HEK293 (cell line): Measurements from ENCODE around the gene MAML2.

Experiments
- CTCF ChIA-PET: fragments of 350-600 bp; formaldehyde crosslinking; extraction: SDS; loops from one replicate; lab custom pipeline; 2021; ENCODE audit warnings: antibody characterized with exemption; lab: Yijun Ruan, JAX
- POLR2A ChIA-PET: fragments of 300-600 bp; formaldehyde crosslinking; extraction: SDS; loops from one replicate; lab custom pipeline; 2020; ENCODE audit warnings: antibody characterized with exemption, inconsistent platforms; lab: Yijun Ruan, JAX
- H3K27ac ChIP-seq: fragments of 200-500 bp; sonication (Bioruptor generic); 2 replicates; pipeline ENCODE4 v1.5.1; 2014; ENCODE audit warnings: low read depth, low read length, control low read depth, inconsistent platforms; ENCODE audit errors: extremely low read depth
- H3K36me3 ChIP-seq, 2 experiments: fragments of 200-500 bp in 1 of 2; sonication (Bioruptor generic) in 1 of 2; 1 replicate in 1 of 2; 2 replicates in 1 of 2; pipeline ENCODE4 v1.5.1; 2014 to 2017; ENCODE audit warnings: inconsistent platforms in 2 of 2, low read length in 2 of 2; ENCODE audit not compliant: control insufficient read depth in 2 of 2, insufficient read depth in 1 of 2
- H3K4me1 ChIP-seq: fragments of 200-500 bp; sonication (Bioruptor generic); 2 replicates; pipeline ENCODE4 v1.5.1; 2014; ENCODE audit warnings: mild to moderate bottlenecking, low read length, inconsistent platforms; ENCODE audit not compliant: control insufficient read depth, insufficient read depth
- H3K4me3 ChIP-seq: 2 replicates; pipeline ENCODE4 v1.5.1; 2011; ENCODE audit warnings: low read depth, mild to moderate bottlenecking, control low read depth, low read length, moderate library complexity
- H3K9me3 ChIP-seq: fragments of 200-500 bp; sonication (Bioruptor generic); 2 replicates; pipeline ENCODE4 v1.5.1; 2014; ENCODE audit warnings: low read depth, low read length, inconsistent platforms; ENCODE audit not compliant: control insufficient read depth, insufficient read depth
- GLI2 ChIP-seq: fragments of 450-650 bp; formaldehyde crosslinking; IDR thresholded peaks from 2 replicates; pipeline ENCODE4; 2017; ENCODE audit warnings: missing biosample characterization, missing genetic modification characterization, low read depth, borderline replicate concordance
- KLF1 ChIP-seq: fragments of 450-650 bp; formaldehyde crosslinking; IDR thresholded peaks from 2 replicates; pipeline ENCODE4 v1.5.1; 2016; ENCODE audit warnings: missing biosample characterization, missing genetic modification characterization
- KLF16 ChIP-seq: fragments of 450-650 bp; formaldehyde crosslinking; IDR thresholded peaks from 2 replicates; pipeline ENCODE4 v1.5.1; 2017; ENCODE audit warnings: missing biosample characterization, missing genetic modification characterization
- MYNN ChIP-seq: fragments of 450-650 bp; formaldehyde crosslinking; IDR thresholded peaks from 2 replicates; pipeline ENCODE4 v1.5.1; 2016; ENCODE audit warnings: missing biosample characterization, missing genetic modification characterization, borderline replicate concordance
- PBX3 ChIP-seq: sonication (generic); formaldehyde crosslinking; IDR thresholded peaks from 2 replicates; pipeline ENCODE4 v1.8.1; 2022; ENCODE audit warnings: mild to moderate bottlenecking, moderate library complexity, missing genetic modification reagents
- PRDM10 ChIP-seq: fragments of 450-650 bp; formaldehyde crosslinking; IDR thresholded peaks from 2 replicates; pipeline ENCODE4 v1.5.1; 2016; ENCODE audit warnings: missing biosample characterization, missing genetic modification characterization
- SCRT2 ChIP-seq: fragments of 450-650 bp; formaldehyde crosslinking; IDR thresholded peaks from 2 replicates; pipeline ENCODE4 v1.5.1; 2016; ENCODE audit warnings: missing biosample characterization, missing genetic modification characterization
- TRIM28 ChIP-seq: IDR thresholded peaks from 2 replicates; pipeline ENCODE4 v1.6.1; 2011; ENCODE audit warnings: low read length, control low read depth, borderline replicate concordance
- ZBTB8A ChIP-seq: fragments of 450-650 bp; formaldehyde crosslinking; IDR thresholded peaks from 2 replicates; pipeline ENCODE4 v1.5.1; 2016; ENCODE audit warnings: missing biosample characterization, missing genetic modification characterization
- ZNF132 ChIP-seq: fragments of 450-650 bp; formaldehyde crosslinking; IDR thresholded peaks from 2 replicates; pipeline ENCODE4 v1.5.1; 2017; ENCODE audit warnings: missing biosample characterization, missing genetic modification characterization, borderline replicate concordance
- ZNF174 ChIP-seq: fragments of 450-650 bp; formaldehyde crosslinking; IDR thresholded peaks from 2 replicates; pipeline ENCODE4 v1.5.0; 2017; ENCODE audit warnings: missing biosample characterization, mild to moderate bottlenecking, missing genetic modification characterization
- ZNF23 ChIP-seq: fragments of 450-650 bp; formaldehyde crosslinking; IDR thresholded peaks from 2 replicates; pipeline ENCODE4 v1.5.1; 2016; ENCODE audit warnings: missing biosample characterization, missing genetic modification characterization, borderline replicate concordance
- ZNF302 ChIP-seq: fragments of 450-650 bp; formaldehyde crosslinking; IDR thresholded peaks from 2 replicates; pipeline ENCODE4 v1.5.1; 2016; ENCODE audit warnings: missing biosample characterization, missing genetic modification characterization, low read depth
- ZNF311 ChIP-seq: fragments of 450-650 bp; formaldehyde crosslinking; IDR thresholded peaks from 2 replicates; pipeline ENCODE4 v1.5.1; 2017; ENCODE audit warnings: missing biosample characterization, missing genetic modification characterization, borderline replicate concordance
- ZNF37A ChIP-seq: fragments of 450-650 bp; IDR thresholded peaks from 2 replicates; pipeline ENCODE4 v1.5.1; 2018; ENCODE audit warnings: missing biosample characterization, missing genetic modification characterization
- ZNF391 ChIP-seq: fragments of 450-650 bp; formaldehyde crosslinking; IDR thresholded peaks from 2 replicates; pipeline ENCODE4 v1.5.1; 2016; ENCODE audit warnings: low read depth, missing biosample characterization, missing genetic modification characterization, borderline replicate concordance
- ZNF416 ChIP-seq: fragments of 450-650 bp; formaldehyde crosslinking; IDR thresholded peaks from 2 replicates; pipeline ENCODE4 v1.5.1; 2016; ENCODE audit warnings: missing biosample characterization, missing genetic modification characterization
- ZNF449 ChIP-seq: fragments of 450-650 bp; formaldehyde crosslinking; IDR thresholded peaks from 2 replicates; pipeline ENCODE4 v1.5.1; 2017; ENCODE audit warnings: missing biosample characterization, mild to moderate bottlenecking, missing genetic modification characterization, moderate library complexity
- ZNF558 ChIP-seq: fragments of 450-650 bp; formaldehyde crosslinking; IDR thresholded peaks from 2 replicates; pipeline ENCODE4 v1.5.1; 2016; ENCODE audit warnings: missing biosample characterization, missing genetic modification characterization
- ZNF629 ChIP-seq: fragments of 450-650 bp; formaldehyde crosslinking; IDR thresholded peaks from 2 replicates; pipeline ENCODE4 v1.5.1; 2017; ENCODE audit warnings: missing biosample characterization, missing genetic modification characterization
- ZSCAN18 ChIP-seq: fragments of 450-650 bp; formaldehyde crosslinking; IDR thresholded peaks from 2 replicates; pipeline ENCODE4 v1.5.1; 2016; ENCODE audit warnings: missing biosample characterization, missing genetic modification characterization

MAML2 gene

GRCh38 chr11:96303980-96304379 lies 39.0 kb downstream of the MAML2 start:
- no peaks in the 10 kb centered on the region for H3K9me3 ChIP-seq
- peaks cover 11% of the 10 kb centered on the region for H3K4me1 ChIP-seq
- POLR2A ChIA-PET: interaction anchor here (1.2 kb wide), 1 partner anchor 39 kb away, joined by 6 read pairs; the partner anchor contains the start of gene MAML2
- H3K27ac ChIP-seq: no peak overlapping the region
- CTCF ChIA-PET: interaction anchor here (0.6 kb wide), 1 partner anchor 17 kb away, joined by 4 read pairs; no protein-coding TSS in a partner anchor
- no peak overlapping the region for H3K4me3 ChIP-seq
- H3K36me3 ChIP-seq: no peaks in the 10 kb centered on the region
- TF ChIP-seq ZNF629 (tag by site-specific recombination) (no peak), ZNF311 (no peak), KLF16 (no peak), ZNF132 (tag by site-specific recombination) (no peak), ZNF37A (tag by site-specific recombination) (no peak), ZNF416 (tag by site-specific recombination) (no peak), TRIM28 (no peak), ZNF391 (tag by site-specific recombination) (no peak), PBX3 (CRISPR knock-in tag) (no peak), ZNF23 (tag by site-specific recombination) (no peak), ZBTB8A (no peak), ZNF449 (no peak), ZSCAN18 (tag by site-specific recombination) (no peak), ZNF174 (no peak), ZNF302 (tag by site-specific recombination) (no peak), MYNN (tag by site-specific recombination) (no peak), ZNF558 (no peak), GLI2 (tag by site-specific recombination) (no peak)

GRCh38 chr11:96303064-96303463 lies 39.9 kb downstream of the MAML2 start:
- CTCF ChIA-PET: no interaction called here
- Histone ChIP-seq H3K4me3 (no peak overlapping the region), H3K27ac (no peak overlapping the region), H3K4me1 (peaks cover 9% of the 10 kb centered on the region), H3K9me3 (no peaks in the 10 kb centered on the region), H3K36me3 (no peaks in the 10 kb centered on the region)
- POLR2A ChIA-PET: interaction anchor here (1.2 kb wide), 1 partner anchor 40 kb away, joined by 6 read pairs; the partner anchor contains the start of gene MAML2
- TF ChIP-seq KLF1 (tag by site-specific recombination): no peak
- TF ChIP-seq PRDM10 (tag by site-specific recombination): 0 out of 2 replicates have a peak, but pooled peaks have one; percentile 21
- peak; percentile 78 for TF ChIP-seq SCRT2
